ENCODE results near the gene SFXN4.

DNA sequence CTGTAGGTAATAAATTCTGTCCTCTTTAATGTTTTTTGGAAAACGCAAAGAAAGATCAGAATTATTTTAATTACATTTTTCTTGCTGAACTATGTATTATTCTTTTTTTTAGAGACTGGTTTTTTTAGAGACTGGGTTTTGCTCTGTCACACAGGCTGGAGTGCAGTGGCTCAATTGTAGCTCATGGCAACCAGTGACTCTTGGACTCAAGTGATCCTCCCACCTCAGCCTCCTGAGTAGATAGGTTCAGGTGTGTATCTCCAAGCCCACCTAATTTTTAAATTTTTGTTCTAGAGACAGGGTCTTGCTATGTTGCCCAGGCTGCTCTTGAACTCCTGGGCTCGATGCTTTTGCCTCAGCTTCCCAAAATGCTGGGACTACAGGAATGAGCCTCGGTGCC is 66.9 kb downstream of the SFXN4 start:
- TF ChIP-seq POLR2A (IDR thresholded peaks at IDR 0.05; ENCODE audit: extremely low read depth, insufficient read length) (no peak), MYC (IDR thresholded peaks at IDR 0.05; ENCODE audit: low read depth, low read length) (no peak)
- TF ChIP-seq, protein P1, sequence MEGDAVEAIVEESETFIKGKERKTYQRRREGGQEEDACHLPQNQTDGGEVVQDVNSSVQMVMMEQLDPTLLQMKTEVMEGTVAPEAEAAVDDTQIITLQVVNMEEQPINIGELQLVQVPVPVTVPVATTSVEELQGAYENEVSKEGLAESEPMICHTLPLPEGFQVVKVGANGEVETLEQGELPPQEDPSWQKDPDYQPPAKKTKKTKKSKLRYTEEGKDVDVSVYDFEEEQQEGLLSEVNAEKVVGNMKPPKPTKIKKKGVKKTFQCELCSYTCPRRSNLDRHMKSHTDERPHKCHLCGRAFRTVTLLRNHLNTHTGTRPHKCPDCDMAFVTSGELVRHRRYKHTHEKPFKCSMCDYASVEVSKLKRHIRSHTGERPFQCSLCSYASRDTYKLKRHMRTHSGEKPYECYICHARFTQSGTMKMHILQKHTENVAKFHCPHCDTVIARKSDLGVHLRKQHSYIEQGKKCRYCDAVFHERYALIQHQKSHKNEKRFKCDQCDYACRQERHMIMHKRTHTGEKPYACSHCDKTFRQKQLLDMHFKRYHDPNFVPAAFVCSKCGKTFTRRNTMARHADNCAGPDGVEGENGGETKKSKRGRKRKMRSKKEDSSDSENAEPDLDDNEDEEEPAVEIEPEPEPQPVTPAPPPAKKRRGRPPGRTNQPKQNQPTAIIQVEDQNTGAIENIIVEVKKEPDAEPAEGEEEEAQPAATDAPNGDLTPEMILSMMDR (IDR thresholded peaks at IDR 0.05; ENCODE audit: low read depth, low read length), result no peak
